Lower leg skin (tissue), 3 donors: Measurements from ENCODE around the gene TRMU.

Experiments
- CTCF ChIP-seq, 3 donors: fragments of 450-650 bp; IDR thresholded peaks; one replicate each; pipeline ENCODE4 v1.5.1; 2016; ENCODE audit warnings: antibody characterized with exemption in 3 of 3, mild to moderate bottlenecking in 3 of 3, moderate library complexity in 2 of 3
- POLR2A ChIP-seq, 2 donors: fragments of 450-650 bp; IDR thresholded peaks; one replicate each; pipeline ENCODE4 v1.6.1; 2016 to 2017; ENCODE audit warnings: antibody characterized with exemption in 2 of 2, mild to moderate bottlenecking in 1 of 2, moderate library complexity in 1 of 2

- no peak for TF ChIP-seq POLR2A (IDR thresholded peaks at IDR 0.05)
- no peak for TF ChIP-seq CTCF (IDR thresholded peaks at IDR 0.05)
These were observed 56.1 kb downstream of the TRMU start for GRCh38 chr22:46391486-46392136.
